HEK293 (cell line): Measurements from ENCODE around the gene TSPEAR.
A peak's percentile ranks its signal among the peaks of the same experiment; 100 is the strongest.

Experiments used
- CTCF ChIA-PET: fragments of 350-600 bp; formaldehyde crosslinking; extraction: SDS; loops from one replicate; lab custom pipeline; 2021; ENCODE audit warnings: antibody characterized with exemption; lab: Yijun Ruan, JAX
- POLR2A ChIA-PET: fragments of 300-600 bp; formaldehyde crosslinking; extraction: SDS; loops from one replicate; lab custom pipeline; 2020; ENCODE audit warnings: antibody characterized with exemption, inconsistent platforms; lab: Yijun Ruan, JAX
- H3K27ac ChIP-seq: fragments of 200-500 bp; sonication (Bioruptor generic); 2 replicates; pipeline ENCODE4 v1.5.1; 2014; ENCODE audit warnings: low read depth, low read length, control low read depth, inconsistent platforms; ENCODE audit errors: extremely low read depth
- H3K36me3 ChIP-seq, 2 experiments: fragments of 200-500 bp in 1 of 2; sonication (Bioruptor generic) in 1 of 2; 1 replicate in 1 of 2; 2 replicates in 1 of 2; pipeline ENCODE4 v1.5.1; 2014 to 2017; ENCODE audit warnings: inconsistent platforms in 2 of 2, low read length in 2 of 2; ENCODE audit not compliant: control insufficient read depth in 2 of 2, insufficient read depth in 1 of 2
- H3K4me1 ChIP-seq: fragments of 200-500 bp; sonication (Bioruptor generic); 2 replicates; pipeline ENCODE4 v1.5.1; 2014; ENCODE audit warnings: mild to moderate bottlenecking, low read length, inconsistent platforms; ENCODE audit not compliant: control insufficient read depth, insufficient read depth
- H3K4me3 ChIP-seq: 2 replicates; pipeline ENCODE4 v1.5.1; 2011; ENCODE audit warnings: low read depth, mild to moderate bottlenecking, control low read depth, low read length, moderate library complexity
- H3K9me3 ChIP-seq: fragments of 200-500 bp; sonication (Bioruptor generic); 2 replicates; pipeline ENCODE4 v1.5.1; 2014; ENCODE audit warnings: low read depth, low read length, inconsistent platforms; ENCODE audit not compliant: control insufficient read depth, insufficient read depth
- HOXD13 ChIP-seq: sonication (generic); formaldehyde crosslinking; IDR thresholded peaks from 2 replicates; pipeline ENCODE4 v1.8.0; 2022; ENCODE audit warnings: missing genetic modification reagents, borderline replicate concordance
- KLF1 ChIP-seq: fragments of 450-650 bp; formaldehyde crosslinking; IDR thresholded peaks from 2 replicates; pipeline ENCODE4 v1.5.1; 2016; ENCODE audit warnings: missing biosample characterization, missing genetic modification characterization
- KLF16 ChIP-seq: fragments of 450-650 bp; formaldehyde crosslinking; IDR thresholded peaks from 2 replicates; pipeline ENCODE4 v1.5.1; 2017; ENCODE audit warnings: missing biosample characterization, missing genetic modification characterization
- KLF9 ChIP-seq: fragments of 450-650 bp; formaldehyde crosslinking; IDR thresholded peaks from 2 replicates; pipeline ENCODE4 v1.5.1; 2016; ENCODE audit warnings: missing biosample characterization, missing genetic modification characterization, low read depth
- ZBTB20 ChIP-seq: fragments of 450-650 bp; formaldehyde crosslinking; IDR thresholded peaks from 2 replicates; pipeline ENCODE4 v1.5.1; 2016; ENCODE audit warnings: missing biosample characterization, missing genetic modification characterization
- ZBTB8A ChIP-seq: fragments of 450-650 bp; formaldehyde crosslinking; IDR thresholded peaks from 2 replicates; pipeline ENCODE4 v1.5.1; 2016; ENCODE audit warnings: missing biosample characterization, missing genetic modification characterization
- ZNF169 ChIP-seq: fragments of 450-650 bp; formaldehyde crosslinking; IDR thresholded peaks from 2 replicates; pipeline ENCODE4 v1.5.1; 2016; ENCODE audit warnings: missing biosample characterization, missing genetic modification characterization
- ZNF202 ChIP-seq: fragments of 450-650 bp; formaldehyde crosslinking; IDR thresholded peaks from 2 replicates; pipeline ENCODE4 v1.5.1; 2016; ENCODE audit warnings: missing biosample characterization, missing genetic modification characterization, borderline replicate concordance
- ZNF221 ChIP-seq: fragments of 450-650 bp; formaldehyde crosslinking; IDR thresholded peaks from 2 replicates; pipeline ENCODE4 v1.5.1; 2017; ENCODE audit warnings: missing biosample characterization, missing genetic modification characterization, borderline replicate concordance
- ZNF514 ChIP-seq: fragments of 450-650 bp; formaldehyde crosslinking; IDR thresholded peaks from 2 replicates; pipeline ENCODE4 v1.5.1; 2016; ENCODE audit warnings: missing biosample characterization, missing genetic modification characterization
- ZNF555 ChIP-seq: fragments of 450-650 bp; formaldehyde crosslinking; conservative IDR thresholded peaks from 2 replicates; pipeline ENCODE4 v1.5.1; 2017; ENCODE audit warnings: missing biosample characterization, mild to moderate bottlenecking, missing genetic modification characterization, inconsistent platforms
- ZNF624 ChIP-seq: fragments of 450-650 bp; formaldehyde crosslinking; IDR thresholded peaks from 2 replicates; pipeline ENCODE4 v1.5.1; 2017; ENCODE audit warnings: missing biosample characterization, missing genetic modification characterization
- ZNF629 ChIP-seq: fragments of 450-650 bp; formaldehyde crosslinking; IDR thresholded peaks from 2 replicates; pipeline ENCODE4 v1.5.1; 2017; ENCODE audit warnings: missing biosample characterization, missing genetic modification characterization
- ZNF707 ChIP-seq: fragments of 450-650 bp; formaldehyde crosslinking; IDR thresholded peaks from 2 replicates; pipeline ENCODE4 v1.5.1; 2016; ENCODE audit warnings: missing biosample characterization, missing genetic modification characterization
- ZNF768 ChIP-seq: fragments of 450-650 bp; formaldehyde crosslinking; IDR thresholded peaks from 2 replicates; pipeline ENCODE4 v1.5.1; 2018; ENCODE audit warnings: missing biosample characterization, mild to moderate bottlenecking, missing genetic modification characterization
- ZNF837 ChIP-seq: fragments of 450-650 bp; formaldehyde crosslinking; IDR thresholded peaks from 2 replicates; pipeline ENCODE4 v1.5.1; 2016; ENCODE audit warnings: missing biosample characterization, missing genetic modification characterization
- TF ChIP-seq, protein P1 (sequence below): fragments of 450-650 bp; formaldehyde crosslinking; IDR thresholded peaks from 2 replicates; pipeline ENCODE4 v1.5.1; 2017; ENCODE audit warnings: missing biosample characterization, missing genetic modification characterization
- TF ChIP-seq, protein P2 (sequence below): fragments of 450-650 bp; formaldehyde crosslinking; IDR thresholded peaks from 2 replicates; pipeline ENCODE4 v1.5.1; 2016; ENCODE audit warnings: missing biosample characterization, missing genetic modification characterization
- TF ChIP-seq, protein P3 (sequence below): fragments of 450-650 bp; IDR thresholded peaks from 2 replicates; pipeline ENCODE4 v1.5.1; 2018; ENCODE audit warnings: missing biosample characterization, mild to moderate bottlenecking, missing genetic modification characterization
- TF ChIP-seq, protein P4 (sequence below): fragments of 450-650 bp; formaldehyde crosslinking; IDR thresholded peaks from 2 replicates; pipeline ENCODE4 v1.5.1; 2017; ENCODE audit warnings: missing biosample characterization, mild to moderate bottlenecking, missing genetic modification characterization, moderate library complexity

Gene TSPEAR

DNA sequence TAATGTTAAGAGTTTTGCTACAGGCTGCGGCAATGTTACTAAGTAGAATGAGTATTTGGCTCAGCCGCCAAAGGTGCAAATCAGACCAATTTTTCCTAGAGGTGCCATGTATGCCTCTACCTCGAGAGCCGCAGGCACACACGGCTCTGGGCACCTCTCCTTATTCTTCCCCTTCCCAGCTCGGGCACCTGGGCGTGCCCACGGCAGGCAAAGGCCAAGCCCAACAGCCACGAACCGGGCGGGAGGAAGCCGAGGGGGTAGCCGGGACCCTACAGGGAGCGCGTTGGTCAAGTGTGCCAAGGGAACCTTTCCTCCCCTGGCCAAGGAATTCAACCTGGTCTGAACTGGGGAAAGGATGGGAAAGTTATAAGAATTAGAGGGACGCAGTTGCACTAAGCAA, 225.1 kb downstream of the TSPEAR start:
- Histone ChIP-seq H3K9me3 (no peaks in the 10 kb centered on the region), H3K36me3 (no peaks in the 10 kb centered on the region), H3K4me1 (no peaks in the 10 kb centered on the region), H3K4me3 (no peak overlapping the region), H3K27ac (no peak overlapping the region)
- TF ChIP-seq KLF16 (tag by site-specific recombination) (no peak), ZBTB8A (tag by site-specific recombination) (no peak), ZNF169 (no peak), ZNF514 (no peak), ZNF221 (tag by site-specific recombination) (no peak), HOXD13 (CRISPR knock-in tag) (no peak), ZBTB20 (no peak), KLF1 (tag by site-specific recombination) (no peak), ZNF768 (no peak)
- TF ChIP-seq, protein P1, sequence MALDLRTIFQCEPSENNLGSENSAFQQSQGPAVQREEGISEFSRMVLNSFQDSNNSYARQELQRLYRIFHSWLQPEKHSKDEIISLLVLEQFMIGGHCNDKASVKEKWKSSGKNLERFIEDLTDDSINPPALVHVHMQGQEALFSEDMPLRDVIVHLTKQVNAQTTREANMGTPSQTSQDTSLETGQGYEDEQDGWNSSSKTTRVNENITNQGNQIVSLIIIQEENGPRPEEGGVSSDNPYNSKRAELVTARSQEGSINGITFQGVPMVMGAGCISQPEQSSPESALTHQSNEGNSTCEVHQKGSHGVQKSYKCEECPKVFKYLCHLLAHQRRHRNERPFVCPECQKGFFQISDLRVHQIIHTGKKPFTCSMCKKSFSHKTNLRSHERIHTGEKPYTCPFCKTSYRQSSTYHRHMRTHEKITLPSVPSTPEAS (tag by site-specific recombination), result no peak
- TF ChIP-seq, protein P2, sequence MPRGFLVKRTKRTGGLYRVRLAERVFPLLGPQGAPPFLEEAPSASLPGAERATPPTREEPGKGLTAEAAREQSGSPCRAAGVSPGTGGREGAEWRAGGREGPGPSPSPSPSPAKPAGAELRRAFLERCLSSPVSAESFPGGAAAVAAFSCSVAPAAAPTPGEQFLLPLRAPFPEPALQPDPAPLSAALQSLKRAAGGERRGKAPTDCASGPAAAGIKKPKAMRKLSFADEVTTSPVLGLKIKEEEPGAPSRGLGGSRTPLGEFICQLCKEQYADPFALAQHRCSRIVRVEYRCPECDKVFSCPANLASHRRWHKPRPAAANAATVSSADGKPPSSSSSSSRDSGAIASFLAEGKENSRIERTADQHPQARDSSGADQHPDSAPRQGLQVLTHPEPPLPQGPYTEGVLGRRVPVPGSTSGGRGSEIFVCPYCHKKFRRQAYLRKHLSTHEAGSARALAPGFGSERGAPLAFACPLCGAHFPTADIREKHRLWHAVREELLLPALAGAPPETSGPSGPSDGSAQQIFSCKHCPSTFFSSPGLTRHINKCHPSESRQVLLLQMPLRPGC (tag by site-specific recombination), result no peak
- ChIA-PET CTCF (no interaction called here), POLR2A (no interaction called here)

DNA sequence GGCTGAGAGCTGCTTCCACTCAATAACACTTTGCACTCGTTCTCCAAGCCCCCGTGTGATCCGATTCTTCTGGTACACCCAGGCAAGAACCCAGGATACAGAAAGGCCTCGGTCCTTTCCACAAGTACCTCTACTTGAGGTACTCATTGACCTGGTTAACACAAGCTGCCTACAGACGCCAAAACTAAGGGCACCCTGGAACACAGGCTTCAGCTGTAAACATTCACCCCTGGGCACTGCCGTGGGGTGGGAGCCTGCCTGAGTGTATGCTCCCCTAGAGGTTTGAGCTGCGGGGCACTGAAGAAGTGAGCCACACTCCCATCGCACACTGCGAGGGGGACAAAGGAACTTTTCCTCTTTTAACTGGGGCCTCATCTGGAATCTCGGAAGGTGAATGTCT, 225.6 kb downstream of the TSPEAR start:
- no peak for TF ChIP-seq ZNF555 (tag by site-specific recombination)
- ChIA-PET CTCF (interaction anchor here (0.6 kb wide), 1 partner anchor 575 kb away, joined by 3 read pairs; no protein-coding TSS in a partner anchor), POLR2A (no interaction called here)
- no peaks in the 10 kb centered on the region for H3K36me3 ChIP-seq
- no peak overlapping the region for H3K27ac ChIP-seq
- H3K4me3 ChIP-seq, result no peak overlapping the region
- H3K4me1 ChIP-seq, result no peaks in the 10 kb centered on the region
- no peaks in the 10 kb centered on the region for H3K9me3 ChIP-seq

DNA sequence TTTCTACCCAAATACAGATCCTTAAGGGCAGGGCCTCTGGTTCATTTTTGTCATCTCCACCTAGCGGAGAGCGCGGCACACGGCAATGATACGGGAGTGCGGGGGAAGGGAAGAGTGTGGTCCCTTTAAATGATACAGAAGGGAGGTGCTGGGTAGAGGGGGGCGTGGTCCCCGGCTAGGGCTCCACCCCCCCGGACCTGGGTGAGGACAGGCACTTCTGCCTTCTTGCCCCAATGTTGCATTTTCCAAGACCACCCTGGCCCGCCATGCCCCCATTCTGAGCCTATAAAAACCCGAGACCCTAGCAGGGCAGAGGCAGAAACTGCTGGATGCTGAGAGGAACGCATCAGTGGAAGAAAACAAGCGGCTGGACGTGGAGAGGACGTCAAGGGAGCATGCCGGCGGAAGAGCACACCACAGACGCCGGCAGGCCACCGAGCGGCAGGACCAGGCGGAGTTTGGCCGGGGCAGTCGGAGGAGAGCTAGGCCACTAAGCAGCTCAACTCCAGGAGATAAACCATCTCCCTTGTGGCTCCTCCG, 226.0 kb downstream of the TSPEAR start:
- TF ChIP-seq KLF9 (tag by site-specific recombination), result peak; percentile 64; the same call in 1 of the 2 replicates
- no peak for TF ChIP-seq ZNF202 (tag by site-specific recombination)
- TF ChIP-seq KLF1 (tag by site-specific recombination), result peak; percentile 73; the same call in 1 of the 2 replicates
- ChIA-PET CTCF (interaction anchor here (0.6 kb wide), 1 partner anchor 575 kb away, joined by 3 read pairs; no protein-coding TSS in a partner anchor), POLR2A (no interaction called here)
- Histone ChIP-seq H3K4me1 (no peaks in the 10 kb centered on the region), H3K4me3 (no peak overlapping the region), H3K9me3 (no peaks in the 10 kb centered on the region), H3K36me3 (no peaks in the 10 kb centered on the region), H3K27ac (no peak overlapping the region)

DNA sequence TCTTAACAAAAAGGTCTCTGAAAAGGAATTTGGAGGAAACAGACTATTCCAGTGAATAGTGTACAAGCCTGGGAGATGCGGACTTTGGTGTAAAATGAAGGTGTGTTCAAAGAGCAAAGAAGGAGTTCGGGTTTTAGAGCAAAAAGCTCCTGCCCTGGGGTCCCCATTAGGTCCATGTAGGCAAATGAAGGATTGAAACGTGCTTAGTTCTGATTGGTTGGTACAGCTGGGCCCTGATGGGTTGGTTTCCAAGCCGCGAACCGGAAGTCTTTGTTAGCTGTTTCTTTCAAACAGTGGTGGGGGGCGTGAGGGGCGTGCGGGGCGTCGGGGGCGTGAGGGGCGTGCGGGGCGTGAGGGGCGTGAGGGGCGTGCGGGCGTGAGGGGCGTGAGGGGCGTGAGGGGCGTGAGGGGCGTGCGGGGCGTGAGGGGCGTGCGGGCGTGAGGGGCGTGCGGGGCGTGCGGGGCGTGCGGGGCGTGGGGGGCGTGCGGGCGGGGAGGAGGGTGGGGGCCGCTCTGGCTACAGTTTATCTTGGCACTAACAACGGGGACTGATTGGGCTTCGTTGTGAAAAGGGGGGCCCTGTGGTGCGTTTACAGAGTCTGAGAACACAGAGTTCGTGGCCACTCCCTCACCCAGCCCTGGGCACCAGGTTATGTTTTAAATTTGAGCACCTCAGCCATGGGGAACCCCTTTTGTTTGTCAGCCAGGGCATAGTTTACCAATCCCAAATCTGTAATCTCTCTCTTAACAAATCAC, 226.7 kb downstream of the TSPEAR start:
- Histone ChIP-seq H3K27ac (no peak overlapping the region), H3K4me1 (no peaks in the 10 kb centered on the region), H3K36me3 (no peaks in the 10 kb centered on the region), H3K9me3 (no peaks in the 10 kb centered on the region), H3K4me3 (no peak overlapping the region)
- POLR2A ChIA-PET, result no interaction called here
- CTCF ChIA-PET, result interaction anchor here (0.6 to 1.0 kb wide), 3 partner anchors 12 to 576 kb away, joined by 3 to 7 read pairs (median 3); no protein-coding TSS in a partner anchor
- TF ChIP-seq HOXD13 (CRISPR knock-in tag) (no peak), ZNF707 (tag by site-specific recombination) (no peak), ZNF629 (tag by site-specific recombination) (no peak), ZBTB8A (tag by site-specific recombination) (no peak), ZNF837 (tag by site-specific recombination) (no peak), ZNF624 (tag by site-specific recombination) (no peak)
- TF ChIP-seq, protein P3, sequence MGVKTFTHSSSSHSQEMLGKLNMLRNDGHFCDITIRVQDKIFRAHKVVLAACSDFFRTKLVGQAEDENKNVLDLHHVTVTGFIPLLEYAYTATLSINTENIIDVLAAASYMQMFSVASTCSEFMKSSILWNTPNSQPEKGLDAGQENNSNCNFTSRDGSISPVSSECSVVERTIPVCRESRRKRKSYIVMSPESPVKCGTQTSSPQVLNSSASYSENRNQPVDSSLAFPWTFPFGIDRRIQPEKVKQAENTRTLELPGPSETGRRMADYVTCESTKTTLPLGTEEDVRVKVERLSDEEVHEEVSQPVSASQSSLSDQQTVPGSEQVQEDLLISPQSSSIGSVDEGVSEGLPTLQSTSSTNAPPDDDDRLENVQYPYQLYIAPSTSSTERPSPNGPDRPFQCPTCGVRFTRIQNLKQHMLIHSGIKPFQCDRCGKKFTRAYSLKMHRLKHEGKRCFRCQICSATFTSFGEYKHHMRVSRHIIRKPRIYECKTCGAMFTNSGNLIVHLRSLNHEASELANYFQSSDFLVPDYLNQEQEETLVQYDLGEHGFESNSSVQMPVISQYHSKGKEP, result no peak
- TF ChIP-seq, protein P4, sequence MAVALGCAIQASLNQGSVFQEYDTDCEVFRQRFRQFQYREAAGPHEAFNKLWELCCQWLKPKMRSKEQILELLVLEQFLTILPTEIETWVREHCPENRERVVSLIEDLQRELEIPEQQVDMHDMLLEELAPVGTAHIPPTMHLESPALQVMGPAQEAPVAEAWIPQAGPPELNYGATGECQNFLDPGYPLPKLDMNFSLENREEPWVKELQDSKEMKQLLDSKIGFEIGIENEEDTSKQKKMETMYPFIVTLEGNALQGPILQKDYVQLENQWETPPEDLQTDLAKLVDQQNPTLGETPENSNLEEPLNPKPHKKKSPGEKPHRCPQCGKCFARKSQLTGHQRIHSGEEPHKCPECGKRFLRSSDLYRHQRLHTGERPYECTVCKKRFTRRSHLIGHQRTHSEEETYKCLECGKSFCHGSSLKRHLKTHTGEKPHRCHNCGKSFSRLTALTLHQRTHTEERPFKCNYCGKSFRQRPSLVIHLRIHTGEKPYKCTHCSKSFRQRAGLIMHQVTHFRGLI (tag by site-specific recombination), result no peak
